Stimulated activated CD4-positive, alpha-beta T cell treated with anti-CD3 and anti-CD28 coated beads, TNF-alpha, amount 100 ng/mL, for 1 hour (primary cell): ENCODE data around the gene NEGR1.

ENCODE experiments used
- DNase-seq, 3 donors: peaks; one replicate each; pipeline ENCODE4 v3.0.0-alpha.2; 2020; ENCODE audit warnings: low read depth in 3 of 3, low spot score in 1 of 3

The NEGR1 gene

DNA sequence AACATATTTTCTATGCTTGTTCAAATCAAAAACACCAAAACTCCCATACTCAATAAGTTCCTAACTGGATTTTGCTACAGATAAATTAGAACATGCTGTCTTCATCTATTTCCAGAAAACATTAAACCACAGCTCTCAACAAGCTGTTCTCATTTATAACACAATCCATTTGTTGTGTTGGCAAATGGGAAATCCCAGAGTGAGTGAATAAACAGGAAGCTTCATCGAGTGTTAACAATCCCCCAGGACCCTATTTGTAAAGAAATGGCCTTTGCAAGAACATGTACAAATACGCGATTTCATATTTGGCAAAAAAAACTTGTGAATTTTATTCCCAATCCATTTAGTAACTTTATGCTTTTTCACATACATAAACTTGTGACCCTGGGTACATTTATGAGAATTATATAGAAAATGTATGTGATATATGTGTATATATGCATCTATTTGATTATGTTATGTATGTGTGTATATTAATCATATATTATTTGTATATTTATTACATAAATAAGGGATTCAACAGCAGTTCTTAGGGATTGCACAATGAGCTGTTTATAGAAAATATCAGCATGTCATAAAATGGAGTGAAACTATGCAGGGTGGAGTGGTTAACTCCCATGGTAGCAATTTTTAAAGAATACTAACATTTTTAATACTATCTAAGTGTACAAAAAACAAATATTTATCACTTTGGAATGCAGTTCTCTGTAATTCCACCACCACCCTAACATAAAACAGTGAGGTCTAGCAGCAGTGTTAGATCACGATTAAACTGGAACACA is 160.0 kb downstream of the NEGR1 start:
- no peak for DNase-seq

DNA sequence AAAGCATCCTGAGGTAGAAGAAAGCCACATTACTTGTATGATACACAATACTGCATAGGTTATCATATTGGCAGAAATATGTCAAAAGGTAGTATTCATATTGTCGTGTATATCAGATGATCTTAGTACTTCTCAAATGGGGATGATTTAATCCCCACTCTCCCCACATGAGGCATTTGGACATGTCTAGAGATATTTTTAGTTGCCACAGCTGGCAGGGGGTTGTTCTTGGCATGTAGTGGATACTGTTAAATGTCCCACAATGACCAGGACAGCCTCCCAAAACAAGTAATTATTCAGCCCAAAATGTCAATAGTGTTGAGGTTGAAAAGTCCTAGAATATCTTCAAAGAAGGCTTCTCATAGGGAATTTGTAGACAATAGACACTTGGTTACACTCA is 162.8 kb downstream of the NEGR1 start:
- DNase-seq = no peak

DNA sequence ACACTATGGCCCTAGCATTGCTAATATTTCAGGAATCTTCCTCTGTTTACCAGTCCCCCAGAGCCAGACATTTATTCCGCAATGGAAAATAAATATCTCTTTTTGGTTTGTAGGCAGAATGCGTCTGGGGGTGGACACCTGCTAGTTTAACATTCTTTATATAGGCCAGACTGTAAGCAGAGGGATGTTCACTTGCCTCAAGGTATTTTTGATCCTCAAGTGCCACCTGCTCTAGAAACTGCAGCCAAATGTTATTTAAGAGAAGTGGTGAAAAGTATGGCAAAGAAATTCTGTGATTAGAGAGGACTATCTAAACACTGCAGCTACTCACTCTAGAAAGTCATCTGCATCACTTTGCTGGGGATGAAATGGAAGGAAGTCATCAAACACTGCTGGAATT is 164.7 kb downstream of the NEGR1 start:
- DNase-seq = no peak

DNA sequence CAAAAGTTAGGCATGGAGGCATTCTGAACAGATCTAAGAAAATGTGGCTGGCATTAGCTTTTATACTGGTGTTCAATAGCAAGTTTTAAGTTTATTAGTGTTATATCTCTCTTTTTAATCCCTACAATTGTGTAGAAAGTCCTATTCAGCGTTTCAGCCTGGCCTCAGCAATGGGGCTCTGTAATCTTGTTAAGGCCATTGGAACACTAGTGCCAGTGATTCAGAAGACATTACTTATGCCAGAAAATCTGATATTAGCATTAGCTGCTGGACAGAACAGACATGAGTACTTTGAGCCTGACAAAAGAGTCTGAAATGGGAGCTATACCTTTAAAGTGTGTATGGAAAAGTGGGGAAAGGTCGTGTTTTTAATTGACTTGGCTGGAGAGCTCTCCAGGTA is 167.0 kb downstream of the NEGR1 start:
- no peak for DNase-seq

DNA sequence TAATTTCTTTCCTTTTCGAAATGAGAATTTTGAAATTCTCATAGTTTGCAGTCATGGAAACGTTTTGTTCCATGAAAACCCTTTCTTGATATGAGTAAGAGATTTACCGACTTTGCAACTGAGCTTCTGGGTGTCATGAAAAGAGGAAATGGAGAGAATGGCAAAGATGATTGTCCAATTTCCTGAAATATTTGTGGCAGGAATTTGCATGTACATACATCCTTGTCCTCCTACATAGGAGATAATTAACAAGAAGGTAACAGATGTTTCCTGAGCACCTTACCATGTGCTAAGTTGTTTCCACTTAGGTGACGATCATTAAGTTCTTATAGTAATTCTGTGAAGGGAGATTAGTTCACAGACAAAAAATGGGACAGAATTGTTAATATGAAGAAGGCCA is 170.7 kb downstream of the NEGR1 start:
- no peak for DNase-seq

DNA sequence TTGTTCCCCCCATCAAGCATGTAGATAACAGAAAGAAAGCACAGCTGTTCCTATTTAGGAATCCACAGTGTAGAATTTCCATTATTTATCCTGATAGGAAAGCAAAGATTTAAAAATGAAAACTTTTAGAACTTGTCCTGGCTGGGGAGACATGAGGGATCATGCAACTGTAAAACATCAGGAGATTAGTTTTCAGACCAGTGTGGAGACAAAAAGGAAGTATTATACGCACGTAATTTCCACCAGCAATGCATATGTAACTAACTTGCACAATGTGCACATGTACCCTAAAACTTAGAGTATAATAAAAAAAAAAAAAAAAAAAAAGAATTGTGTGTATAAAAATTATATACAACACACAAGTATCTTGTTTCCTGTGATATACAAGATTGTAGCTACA is 172.4 kb downstream of the NEGR1 start:
- no peak for DNase-seq

DNA sequence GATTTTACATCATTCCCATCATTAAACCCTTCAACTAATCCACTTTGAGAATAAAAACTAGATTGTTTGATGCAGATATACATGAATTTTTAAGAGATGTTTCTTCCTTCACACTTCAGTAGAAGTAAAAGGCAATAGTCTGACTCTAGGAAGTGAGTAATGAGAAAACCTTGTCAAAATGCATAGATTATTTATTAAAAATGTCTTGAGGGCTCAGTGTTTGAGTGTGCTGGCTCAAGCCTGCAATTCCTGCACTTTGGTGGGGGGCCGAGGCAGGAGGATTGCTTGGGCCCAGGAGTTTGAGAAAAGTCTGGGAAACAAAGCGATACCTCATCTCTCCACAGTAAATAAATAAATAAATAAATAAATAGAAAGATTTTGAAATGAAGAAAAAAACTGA is 177.1 kb downstream of the NEGR1 start:
- no peak for DNase-seq

DNA sequence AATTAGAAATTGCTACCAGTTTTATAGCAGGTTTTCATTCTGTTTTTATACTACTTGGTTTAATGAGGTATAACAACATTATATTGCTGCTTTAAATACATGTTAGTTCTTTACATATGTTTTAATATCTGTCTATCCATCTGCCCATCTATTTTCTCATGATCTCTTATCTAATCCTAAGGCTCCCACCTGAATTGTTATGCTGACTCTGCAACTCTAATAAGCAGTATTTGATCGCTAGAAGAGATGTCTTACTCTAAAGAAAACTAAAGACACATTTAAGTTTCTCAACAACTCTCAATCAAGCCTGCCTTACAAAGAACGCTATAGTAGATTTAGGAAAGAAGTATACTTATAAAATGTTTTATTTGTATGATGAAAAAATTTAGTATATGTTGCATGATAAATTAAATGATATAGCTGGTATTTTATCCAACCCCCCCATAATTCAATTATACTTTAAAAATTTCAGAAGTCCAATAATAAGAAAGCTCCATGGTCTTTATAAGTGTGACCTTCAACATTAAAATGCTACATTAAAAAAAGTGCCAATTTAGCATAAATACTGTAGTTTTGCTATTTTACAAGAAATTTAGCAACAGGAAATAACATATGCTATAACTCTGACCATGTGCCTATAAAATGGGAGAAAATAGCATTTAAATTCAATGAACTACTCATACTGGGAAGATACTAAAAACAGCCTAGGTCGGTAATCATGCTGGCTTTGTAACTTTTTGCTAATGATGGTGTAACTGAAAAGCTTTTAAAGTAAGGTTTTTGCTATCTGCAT is 180.3 kb downstream of the NEGR1 start:
- no peak for DNase-seq

DNA sequence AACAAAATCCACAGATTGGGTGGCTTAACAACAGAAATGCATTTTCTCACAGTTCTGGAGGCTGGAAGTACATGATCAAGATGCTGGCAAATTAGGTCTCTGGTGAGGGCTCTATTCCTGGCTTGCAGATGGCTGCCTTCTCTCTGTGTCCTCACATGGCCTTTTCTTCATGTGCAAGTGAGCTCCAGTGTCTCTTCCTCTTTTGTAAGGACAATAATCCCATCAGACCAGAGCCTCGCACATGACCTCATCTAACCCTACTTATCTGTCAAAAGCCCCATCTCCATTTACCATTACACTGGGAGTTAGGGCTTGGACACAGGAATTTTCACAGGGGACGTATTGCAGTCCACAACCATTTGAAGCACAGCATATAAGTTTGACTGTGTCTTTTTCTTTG is 181.6 kb downstream of the NEGR1 start:
- DNase-seq = no peak

DNA sequence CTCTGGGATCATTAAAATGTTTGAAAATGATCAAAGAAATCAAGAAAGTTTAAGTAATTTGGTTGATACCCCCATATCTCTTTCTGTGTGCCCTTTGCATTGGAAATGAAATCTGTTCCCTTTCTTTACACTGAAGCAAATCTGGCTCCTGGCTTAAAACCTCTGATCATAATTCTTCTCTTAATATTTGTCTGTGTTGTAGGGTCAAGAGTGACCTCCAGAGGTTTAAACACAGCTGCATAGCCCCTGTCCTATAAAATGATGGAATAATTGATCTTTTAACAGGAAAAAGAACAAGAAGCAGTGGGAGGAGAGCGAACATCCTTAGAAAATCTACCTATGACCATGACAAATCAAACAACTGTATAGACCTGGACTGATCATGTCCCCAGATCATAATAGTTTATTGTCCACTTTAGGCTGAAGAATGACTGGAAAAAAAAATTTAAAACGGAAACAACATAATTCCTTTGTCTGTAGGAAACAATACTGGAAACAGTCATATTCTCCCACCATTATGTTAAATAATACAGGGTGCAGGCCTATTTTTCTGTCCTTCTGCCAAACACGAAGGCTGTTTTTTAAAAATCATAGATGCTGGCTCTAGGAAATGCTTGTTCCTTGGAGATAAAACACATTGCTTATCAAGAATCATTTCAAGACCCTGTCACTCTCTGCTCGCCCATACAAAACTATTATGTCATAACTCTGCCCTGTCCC is 184.3 kb downstream of the NEGR1 start:
- no peak for DNase-seq

DNA sequence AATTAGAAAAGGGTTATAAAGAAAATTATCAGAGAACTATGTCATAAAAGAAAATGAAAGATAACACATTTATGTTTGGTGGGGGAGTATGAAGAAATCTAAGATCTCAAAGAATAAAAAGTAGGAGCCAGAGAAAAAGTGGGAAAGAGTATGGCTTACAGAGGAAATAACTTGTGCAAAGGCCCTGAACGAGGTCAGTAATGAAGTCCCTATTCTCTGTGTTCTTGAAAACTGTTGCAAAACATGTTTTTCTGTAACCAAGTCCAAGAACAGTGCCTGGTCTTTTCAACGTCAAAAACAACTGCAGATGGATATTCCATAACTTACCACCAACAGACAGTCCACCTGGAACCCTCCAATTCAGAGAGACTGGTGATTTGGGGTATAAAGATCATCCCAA is 188.1 kb downstream of the NEGR1 start:
- DNase-seq = no peak

DNA sequence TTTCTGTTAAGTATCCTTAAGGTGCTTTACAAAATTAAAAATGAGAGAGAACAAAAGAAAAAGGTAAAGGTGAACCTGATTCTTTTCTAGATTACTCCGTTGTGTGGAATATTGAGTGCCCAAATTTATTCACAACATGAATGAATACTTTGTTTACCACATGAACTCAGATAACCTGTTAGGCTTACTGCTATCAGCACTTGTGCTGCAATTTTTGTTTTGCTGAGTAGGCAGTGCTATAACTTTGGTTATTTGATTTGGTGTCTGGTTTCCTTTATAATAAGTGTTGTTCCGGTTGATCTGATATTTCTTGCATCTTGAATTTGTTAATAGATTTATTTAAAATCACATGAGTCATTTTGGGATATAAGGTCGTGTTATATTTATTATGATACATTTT is 195.9 kb downstream of the NEGR1 start:
- no peak for DNase-seq

DNA sequence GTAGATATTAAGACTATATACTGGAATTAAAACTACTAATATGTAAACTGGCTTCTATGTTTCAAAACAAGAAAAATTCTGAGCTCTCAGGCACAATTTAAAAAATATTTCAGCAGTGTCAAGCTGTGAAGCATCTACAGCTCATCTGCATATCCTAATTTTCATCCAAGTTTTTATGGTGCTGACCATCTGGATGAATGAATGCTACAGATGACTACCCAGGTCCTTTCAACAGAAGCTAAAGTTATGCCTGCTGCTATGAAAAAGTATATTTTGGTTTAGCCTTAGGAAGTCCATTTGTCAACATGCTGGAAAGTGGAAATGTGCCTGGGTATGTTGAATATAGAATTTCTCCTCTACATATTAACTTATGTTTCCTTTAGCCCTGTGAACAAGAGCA is 206.9 kb downstream of the NEGR1 start:
- no peak for DNase-seq

DNA sequence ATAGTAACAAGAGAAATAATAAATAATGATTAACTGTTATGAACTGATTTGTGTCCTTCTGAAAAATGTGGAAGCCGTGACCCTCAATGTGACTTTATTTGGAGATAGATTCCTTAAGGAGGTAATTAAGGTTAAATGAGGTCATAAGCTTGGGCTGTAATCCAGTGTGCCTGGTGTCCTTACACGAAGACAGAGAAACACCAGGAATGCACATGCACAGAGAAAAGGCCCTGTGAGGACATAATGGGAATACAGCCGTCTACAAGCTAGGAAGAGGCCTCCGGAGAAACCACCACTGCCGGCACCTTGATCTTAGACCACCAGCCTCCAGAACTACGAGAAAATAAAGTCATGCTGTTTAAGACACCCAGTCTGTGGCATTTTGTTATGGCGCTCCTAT is 215.9 kb downstream of the NEGR1 start:
- no peak for DNase-seq

DNA sequence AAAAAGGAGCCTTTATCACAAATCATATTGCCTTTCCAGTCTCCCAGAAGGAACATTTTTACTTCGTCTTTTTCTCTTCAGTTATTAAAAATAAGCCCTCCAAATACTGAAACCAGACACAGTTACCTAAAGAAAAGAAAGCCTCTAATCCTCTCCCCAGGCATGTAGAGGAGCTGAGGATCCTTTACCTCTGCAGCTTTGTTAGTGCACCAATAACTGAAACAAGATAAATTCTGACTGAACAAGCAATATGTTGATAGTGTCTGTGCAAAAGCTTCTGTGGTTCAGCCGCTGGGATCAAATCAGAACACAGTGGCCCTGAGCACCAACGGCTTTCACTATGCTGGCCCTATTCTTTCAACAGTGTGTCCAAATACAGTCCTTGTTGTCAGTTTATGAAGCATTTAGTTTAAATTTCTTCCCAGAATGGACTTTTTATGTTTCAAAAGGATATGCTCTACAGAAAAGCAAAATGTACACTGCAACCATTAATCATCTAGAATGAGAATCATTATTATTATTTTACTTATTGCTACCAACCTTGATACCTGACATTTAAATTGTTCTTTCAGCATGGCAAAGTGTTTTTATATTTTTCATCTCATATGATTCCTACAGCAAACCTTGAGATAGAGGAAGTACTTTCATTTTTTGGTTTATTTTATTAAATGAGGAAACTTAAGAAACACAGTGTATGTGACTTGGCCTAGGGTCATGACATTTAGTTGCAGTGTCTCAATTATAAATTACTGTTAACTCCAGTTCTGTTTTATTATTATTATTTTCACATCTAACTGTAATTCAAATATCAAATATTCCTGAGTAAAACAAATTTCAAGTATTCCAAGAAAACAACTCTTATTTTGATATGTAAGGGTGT is 217.9 kb downstream of the NEGR1 start:
- DNase-seq = no peak

DNA sequence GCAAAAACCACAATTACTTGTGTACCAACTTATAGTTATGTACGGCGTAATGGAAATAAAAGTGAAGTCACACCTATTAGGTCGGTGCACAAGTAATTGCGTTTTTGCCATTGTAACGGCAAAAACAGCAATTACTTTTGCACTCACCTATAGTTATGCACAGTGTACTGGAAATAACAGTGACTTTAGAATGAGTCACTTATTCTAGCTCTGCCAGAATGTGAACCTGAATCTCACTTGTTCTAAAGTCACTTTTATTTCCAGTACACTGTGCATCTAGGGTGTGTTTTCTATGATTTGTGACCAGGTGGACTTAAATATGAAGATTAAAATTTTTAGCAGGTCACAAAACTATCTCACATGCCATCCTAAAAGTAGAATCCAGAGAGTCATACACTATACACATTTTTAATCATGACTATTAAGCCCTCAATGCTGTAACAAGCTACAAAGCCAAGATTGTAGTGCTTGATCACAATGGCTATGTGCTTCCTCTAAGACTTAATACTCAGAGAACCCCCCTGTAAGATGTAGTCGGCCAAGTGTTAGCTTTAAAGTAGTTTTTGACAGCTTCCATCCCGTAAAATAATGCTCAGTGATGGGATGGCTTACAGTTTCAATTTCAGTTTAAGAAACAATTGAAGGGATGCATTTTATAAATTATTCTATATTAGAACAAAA is 218.8 kb downstream of the NEGR1 start:
- DNase-seq = no peak

DNA sequence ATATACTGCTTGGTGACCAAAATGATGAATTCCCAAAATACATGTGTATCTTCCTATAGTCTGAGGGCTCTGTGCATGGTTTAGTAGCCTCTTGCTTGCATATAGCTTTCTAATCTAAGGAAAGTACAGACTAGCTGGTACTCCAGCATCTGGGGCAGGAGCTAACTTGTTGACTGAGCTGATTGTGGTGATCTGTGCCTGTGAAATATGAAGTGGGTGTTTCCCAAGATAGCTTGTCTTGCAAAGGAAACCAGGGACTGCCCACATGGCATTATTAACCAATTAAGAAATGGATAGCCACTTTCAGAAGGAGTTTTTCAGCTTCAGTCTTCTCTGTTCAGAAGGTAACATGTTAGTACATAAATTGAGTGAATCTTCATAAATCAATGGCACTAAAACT is 219.8 kb downstream of the NEGR1 start:
- DNase-seq = no peak

DNA sequence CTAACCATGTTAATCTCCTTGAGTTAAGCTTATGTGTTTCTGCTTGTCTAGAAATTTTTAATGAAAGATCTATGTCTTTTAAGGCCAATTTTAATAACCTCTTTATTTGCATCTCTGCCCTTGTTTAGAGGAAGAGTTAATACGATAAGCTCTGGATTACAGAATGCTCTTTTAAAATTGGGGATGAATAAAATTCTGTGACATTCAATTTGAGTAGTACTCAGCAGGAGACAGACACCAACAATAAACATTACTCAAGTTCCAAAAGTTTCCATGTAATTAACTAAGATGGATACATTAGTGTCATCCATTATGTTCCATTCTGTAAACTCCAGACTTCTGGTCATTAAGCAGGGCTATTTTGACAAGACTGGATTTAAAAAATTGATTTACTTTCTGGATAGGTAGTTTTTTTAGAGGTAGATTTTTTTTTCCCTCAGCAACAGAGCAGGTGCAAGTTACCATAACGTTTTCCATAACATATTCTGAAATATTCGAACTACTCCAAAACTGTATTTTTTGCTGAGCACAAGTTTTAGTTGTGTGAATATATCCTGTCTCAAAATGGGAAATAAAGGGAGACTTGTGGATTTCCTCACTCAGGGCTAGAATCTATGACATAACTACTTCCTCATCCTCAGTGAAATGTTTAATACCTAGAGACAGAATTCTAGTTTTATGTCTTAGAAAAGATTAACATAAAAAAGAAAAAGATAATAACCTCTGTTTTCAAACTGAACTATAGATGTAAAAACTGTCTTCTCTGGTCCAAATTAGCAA is 221.7 kb downstream of the NEGR1 start:
- no peak for DNase-seq

DNA sequence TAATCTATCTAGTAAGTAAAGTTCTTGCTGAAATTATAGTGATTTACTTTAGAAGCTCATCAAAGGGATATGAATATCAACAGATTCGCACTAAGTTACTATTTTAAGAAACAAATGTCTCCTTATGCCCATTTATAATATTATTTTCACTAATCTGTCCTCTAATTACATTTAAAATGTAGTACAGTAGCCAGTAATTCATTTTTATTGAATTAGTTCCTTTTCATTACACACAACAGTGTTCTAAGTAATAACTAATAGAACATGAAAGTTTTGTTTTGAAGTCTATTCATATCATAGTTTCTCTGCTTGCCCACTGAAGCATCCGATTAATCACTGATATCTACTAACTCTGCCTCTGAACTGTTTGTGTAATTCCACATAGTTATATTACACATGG is 225.8 kb downstream of the NEGR1 start:
- DNase-seq = no peak

DNA sequence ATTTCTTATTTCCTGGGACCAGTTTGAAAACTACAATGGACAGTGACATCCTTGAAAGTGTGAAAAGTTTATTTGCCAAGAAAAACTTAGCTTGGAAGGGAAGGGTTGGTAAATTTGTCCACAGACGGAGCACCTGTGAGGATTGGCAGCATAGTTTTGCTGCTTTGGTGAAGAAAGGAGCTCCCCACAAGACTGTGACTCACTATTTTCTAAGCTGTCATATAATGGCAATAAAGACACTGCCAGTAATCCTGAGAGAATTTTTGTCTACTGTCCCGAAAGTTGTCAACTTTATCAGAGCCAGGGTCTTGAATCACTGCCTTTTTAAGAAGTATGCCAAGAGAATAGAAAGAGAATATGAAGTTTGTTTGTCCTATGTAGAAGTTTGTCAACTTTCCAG is 230.8 kb downstream of the NEGR1 start:
- DNase-seq = no peak
